ENCODE results near the gene PCYT1B.

GRCh38 chrX:24658421-24658820, 11.3 kb upstream of the PCYT1B start:
- no peak for TF ChIP-seq POLR2AphosphoS5 (IDR thresholded peaks at IDR 0.05; ENCODE audit: borderline replicate concordance, low read depth, low read length)
- TF ChIP-seq EZH2 (IDR thresholded peaks at IDR 0.05), result no peak

All from SK-N-MC (cell line).